Measurements from ENCODE around the gene PIR. TPM values are rescaled to one million over a fixed set of nuclear protein-coding genes. Genes with fewer than 3 reads are reported as not detected.

PIR gene
- polyA plus RNA-seq (2013, experiment 1 of 2; ENCODE audit: insufficient read length): 14.0 TPM
- 13.3 TPM for polyA plus RNA-seq (2013, experiment 2 of 2; ENCODE audit: insufficient read length)

- peak; percentile 79 for DNase-seq
Observed at GRCh38 chrX:15493118-15493962, at the start of gene PIR. Gene PIR (minus strand): TSS chrX:15493333. CDS start chrX:15491257, 2,076 bp downstream.

GRCh38 chrX:15530318-15530717 is 37.2 kb upstream of the PIR start:
- DNase-seq: no peak

- DNase-seq: no peak
Observed at GRCh38 chrX:15529165-15529564, 36.0 kb upstream of the PIR start.

- no peak for DNase-seq
Observed at GRCh38 chrX:15525664-15526416, 32.7 kb upstream of the PIR start.

- DNase-seq: peak; percentile 6
Observed at GRCh38 chrX:15524417-15524816, 31.3 kb upstream of the PIR start.

GRCh38 chrX:15523088-15523487 is 30.0 kb upstream of the PIR start:
- DNase-seq: no peak

- no peak for DNase-seq
Observed at GRCh38 chrX:15522464-15522863, 29.3 kb upstream of the PIR start.

GRCh38 chrX:15515931-15516330 is 22.8 kb upstream of the PIR start:
- no peak for DNase-seq

- no peak for DNase-seq
Observed at GRCh38 chrX:15514279-15514678, 21.1 kb upstream of the PIR start.

GRCh38 chrX:15512401-15512965 is 19.4 kb upstream of the PIR start:
- peak; percentile 4 for DNase-seq

GRCh38 chrX:15511563-15511962 is 18.4 kb upstream of the PIR start:
- no peak for DNase-seq

- no peak for DNase-seq
Observed at GRCh38 chrX:15509845-15510244, 16.7 kb upstream of the PIR start.

GRCh38 chrX:15507005-15507404 is 13.9 kb upstream of the PIR start:
- DNase-seq: no peak

GRCh38 chrX:15505101-15505500 is 12.0 kb upstream of the PIR start:
- no peak for DNase-seq

GRCh38 chrX:15504661-15505060 is 11.5 kb upstream of the PIR start:
- no peak for DNase-seq

- no peak for DNase-seq
Observed at GRCh38 chrX:15501506-15501905, 8.4 kb upstream of the PIR start.

GRCh38 chrX:15500497-15500966 is 7.4 kb upstream of the PIR start, which contains the start of gene BMX:
Gene BMX (plus strand): TSS chrX:15500807. CDS start chrX:15508354, 7,547 bp downstream.
- no peak for DNase-seq

- no peak for DNase-seq
Observed at GRCh38 chrX:15499976-15500375, 6.8 kb upstream of the PIR start.

GRCh38 chrX:15498741-15499140 is 5.6 kb upstream of the PIR start:
- no peak for DNase-seq

- peak; percentile 35 for DNase-seq
Observed at GRCh38 chrX:15497865-15498264, 4.7 kb upstream of the PIR start.

- DNase-seq: no peak
Observed at GRCh38 chrX:15496824-15497223, 3.7 kb upstream of the PIR start.

GRCh38 chrX:15495801-15496200 is 2.7 kb upstream of the PIR start:
- DNase-seq: no peak

- no peak for DNase-seq
Observed at GRCh38 chrX:15492469-15492868, 664 bp downstream of the PIR start.
